HepG2 (cell line): ENCODE data around the gene RGS14. TPM values are rescaled to one million over a fixed set of nuclear protein-coding genes. Genes with fewer than 3 reads are reported as not detected.

Source experiments
- GABPA ChIP-seq, 2 experiments: IDR thresholded peaks; 2 replicates each; pipeline ENCODE4 v1.6.1; 2011 to 2016; ENCODE audit warnings: low read depth in 2 of 2, low read length in 1 of 2, missing biosample characterization in 1 of 2, missing genetic modification characterization in 1 of 2
- HMGXB3 ChIP-seq: sonication (generic); formaldehyde crosslinking; IDR thresholded peaks from 2 replicates; pipeline ENCODE4 v1.4.0; 2020; ENCODE audit warnings: missing genetic modification reagents, borderline replicate concordance
- NFATC3 ChIP-seq: sonication (generic); formaldehyde crosslinking; IDR thresholded peaks from 2 replicates; pipeline ENCODE4 v1.5.1; 2020; ENCODE audit warnings: mild to moderate bottlenecking, missing genetic modification reagents
- NFIC ChIP-seq: IDR thresholded peaks from 2 replicates; pipeline ENCODE4 v1.6.1; 2012; ENCODE audit warnings: mild to moderate bottlenecking, low read length, inconsistent platforms
- SMAD1 ChIP-seq: sonication (generic); formaldehyde crosslinking; IDR thresholded peaks from 2 replicates; pipeline ENCODE4 v1.4.0; 2020; ENCODE audit warnings: missing genetic modification reagents, low read depth, mild to moderate bottlenecking, borderline replicate concordance
- TBX2 ChIP-seq: sonication (generic); formaldehyde crosslinking; IDR thresholded peaks from 2 replicates; pipeline ENCODE4 v1.5.0; 2020; ENCODE audit warnings: missing genetic modification reagents, mild to moderate bottlenecking, borderline replicate concordance
- ZMAT3 ChIP-seq: sonication (generic); formaldehyde crosslinking; conservative IDR thresholded peaks from 2 replicates; pipeline ENCODE4 v1.7.0; 2021; ENCODE audit warnings: missing genetic modification reagents
- ZNF431 ChIP-seq: sonication (generic); formaldehyde crosslinking; IDR thresholded peaks from 2 replicates; pipeline ENCODE4 v1.9.0; 2022; ENCODE audit warnings: missing genetic modification reagents, low read depth, mild to moderate bottlenecking, borderline replicate concordance
- ZNF569 ChIP-seq: sonication (generic); formaldehyde crosslinking; IDR thresholded peaks from 2 replicates; pipeline ENCODE4 v1.5.0; 2020; ENCODE audit warnings: mild to moderate bottlenecking, missing genetic modification reagents, moderate library complexity, borderline replicate concordance
- polyA plus RNA-seq, 8 experiments: library from polyadenylated mRNA; depleted of rRNA in 3 of 8; stranded (reverse) in 7 of 8; unstranded in 1 of 8; fragments of >200 nt; fragmentation: Illumina TruSeq in 4 of 8; extraction: Trizol in 4 of 8; gene quantifications; 2 replicates each; pipeline versions ENCODE4 v1.2.1 to v1.2.3, GENCODE V29; 2011 to 2016; ENCODE audit warnings: low read depth in 4 of 8, missing spikeins in 1 of 8, mixed read lengths in 1 of 8; ENCODE audit not compliant: insufficient read depth in 1 of 8
- total RNA-seq, 5 experiments: library from RNA; depleted of rRNA; stranded (reverse); fragments of >200 nt; fragmentation: Illumina TruSeq; extraction: Trizol; gene quantifications; 2 replicates each; pipeline ENCODE4 v1.2.3, GENCODE V29; 2016; ENCODE audit warnings: low read depth in 1 of 5
- TF ChIP-seq, protein P1 (sequence below): sonication (generic); formaldehyde crosslinking; IDR thresholded peaks from 2 replicates; pipeline ENCODE4 v1.4.0; 2020; ENCODE audit warnings: missing genetic modification reagents, mild to moderate bottlenecking, borderline replicate concordance
- TF ChIP-seq, protein P2 (sequence below): sonication (generic); formaldehyde crosslinking; IDR thresholded peaks from 2 replicates; pipeline ENCODE4 v1.8.0; 2022; ENCODE audit warnings: missing genetic modification reagents, mild to moderate bottlenecking, moderate library complexity, borderline replicate concordance
- TF ChIP-seq, protein P3 (sequence below): IDR thresholded peaks from 2 replicates; pipeline ENCODE4 v1.4.0; 2020; ENCODE audit warnings: mild to moderate bottlenecking, missing genetic modification reagents
- TF ChIP-seq, protein P4 (sequence below): sonication (generic); formaldehyde crosslinking; IDR thresholded peaks from 2 replicates; pipeline ENCODE4 v1.4.0; 2020; ENCODE audit warnings: missing genetic modification reagents

Gene RGS14
- total and polyA plus RNA-seq, 2 of the 13 experiments (the other 11 are each of a cell fraction or from before 2014, with no cell fraction given), result 11.1 to 17.2 TPM

GRCh38 chr5:177311723-177312648 is 45.7 kb upstream of the RGS14 start, which contains the start of gene MXD3 (continued):
- no peak for TF ChIP-seq HMGXB3
- TF ChIP-seq GABPA (IDR thresholded peaks at IDR 0.05; ENCODE audit: low read depth, low read length), result no peak
- no peak for TF ChIP-seq GABPA (CRISPR knock-in tag; IDR thresholded peaks at IDR 0.05; ENCODE audit: low read depth)
- TF ChIP-seq TBX2 (CRISPR knock-in tag), result no peak
- TF ChIP-seq, protein P1, sequence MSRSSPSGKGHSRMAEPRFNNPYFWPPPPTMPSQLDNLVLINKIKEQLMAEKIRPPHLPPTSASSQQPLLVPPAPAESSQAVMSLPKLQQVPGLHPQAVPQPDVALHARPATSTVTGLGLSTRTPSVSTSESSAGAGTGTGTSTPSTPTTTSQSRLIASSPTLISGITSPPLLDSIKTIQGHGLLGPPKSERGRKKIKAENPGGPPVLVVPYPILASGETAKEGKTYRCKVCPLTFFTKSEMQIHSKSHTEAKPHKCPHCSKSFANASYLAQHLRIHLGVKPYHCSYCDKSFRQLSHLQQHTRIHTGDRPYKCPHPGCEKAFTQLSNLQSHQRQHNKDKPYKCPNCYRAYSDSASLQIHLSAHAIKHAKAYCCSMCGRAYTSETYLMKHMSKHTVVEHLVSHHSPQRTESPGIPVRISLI (CRISPR knock-in tag), result no peak
- TF ChIP-seq, protein P2, sequence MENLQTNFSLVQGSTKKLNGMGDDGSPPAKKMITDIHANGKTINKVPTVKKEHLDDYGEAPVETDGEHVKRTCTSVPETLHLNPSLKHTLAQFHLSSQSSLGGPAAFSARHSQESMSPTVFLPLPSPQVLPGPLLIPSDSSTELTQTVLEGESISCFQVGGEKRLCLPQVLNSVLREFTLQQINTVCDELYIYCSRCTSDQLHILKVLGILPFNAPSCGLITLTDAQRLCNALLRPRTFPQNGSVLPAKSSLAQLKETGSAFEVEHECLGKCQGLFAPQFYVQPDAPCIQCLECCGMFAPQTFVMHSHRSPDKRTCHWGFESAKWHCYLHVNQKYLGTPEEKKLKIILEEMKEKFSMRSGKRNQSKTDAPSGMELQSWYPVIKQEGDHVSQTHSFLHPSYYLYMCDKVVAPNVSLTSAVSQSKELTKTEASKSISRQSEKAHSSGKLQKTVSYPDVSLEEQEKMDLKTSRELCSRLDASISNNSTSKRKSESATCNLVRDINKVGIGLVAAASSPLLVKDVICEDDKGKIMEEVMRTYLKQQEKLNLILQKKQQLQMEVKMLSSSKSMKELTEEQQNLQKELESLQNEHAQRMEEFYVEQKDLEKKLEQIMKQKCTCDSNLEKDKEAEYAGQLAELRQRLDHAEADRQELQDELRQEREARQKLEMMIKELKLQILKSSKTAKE, result no peak
- no peak for TF ChIP-seq NFIC
- TF ChIP-seq ZNF431 (CRISPR knock-in tag), result no peak
- TF ChIP-seq ZMAT3 (CRISPR knock-in tag), result 0 out of 2 replicates have a peak, but pooled peaks have one; percentile 46
- 0 out of 2 replicates have a peak, but pooled peaks have one; percentile 68 for TF ChIP-seq ZNF569 (CRISPR knock-in tag)
- TF ChIP-seq NFATC3 (CRISPR knock-in tag), result no peak
- TF ChIP-seq, protein P3, sequence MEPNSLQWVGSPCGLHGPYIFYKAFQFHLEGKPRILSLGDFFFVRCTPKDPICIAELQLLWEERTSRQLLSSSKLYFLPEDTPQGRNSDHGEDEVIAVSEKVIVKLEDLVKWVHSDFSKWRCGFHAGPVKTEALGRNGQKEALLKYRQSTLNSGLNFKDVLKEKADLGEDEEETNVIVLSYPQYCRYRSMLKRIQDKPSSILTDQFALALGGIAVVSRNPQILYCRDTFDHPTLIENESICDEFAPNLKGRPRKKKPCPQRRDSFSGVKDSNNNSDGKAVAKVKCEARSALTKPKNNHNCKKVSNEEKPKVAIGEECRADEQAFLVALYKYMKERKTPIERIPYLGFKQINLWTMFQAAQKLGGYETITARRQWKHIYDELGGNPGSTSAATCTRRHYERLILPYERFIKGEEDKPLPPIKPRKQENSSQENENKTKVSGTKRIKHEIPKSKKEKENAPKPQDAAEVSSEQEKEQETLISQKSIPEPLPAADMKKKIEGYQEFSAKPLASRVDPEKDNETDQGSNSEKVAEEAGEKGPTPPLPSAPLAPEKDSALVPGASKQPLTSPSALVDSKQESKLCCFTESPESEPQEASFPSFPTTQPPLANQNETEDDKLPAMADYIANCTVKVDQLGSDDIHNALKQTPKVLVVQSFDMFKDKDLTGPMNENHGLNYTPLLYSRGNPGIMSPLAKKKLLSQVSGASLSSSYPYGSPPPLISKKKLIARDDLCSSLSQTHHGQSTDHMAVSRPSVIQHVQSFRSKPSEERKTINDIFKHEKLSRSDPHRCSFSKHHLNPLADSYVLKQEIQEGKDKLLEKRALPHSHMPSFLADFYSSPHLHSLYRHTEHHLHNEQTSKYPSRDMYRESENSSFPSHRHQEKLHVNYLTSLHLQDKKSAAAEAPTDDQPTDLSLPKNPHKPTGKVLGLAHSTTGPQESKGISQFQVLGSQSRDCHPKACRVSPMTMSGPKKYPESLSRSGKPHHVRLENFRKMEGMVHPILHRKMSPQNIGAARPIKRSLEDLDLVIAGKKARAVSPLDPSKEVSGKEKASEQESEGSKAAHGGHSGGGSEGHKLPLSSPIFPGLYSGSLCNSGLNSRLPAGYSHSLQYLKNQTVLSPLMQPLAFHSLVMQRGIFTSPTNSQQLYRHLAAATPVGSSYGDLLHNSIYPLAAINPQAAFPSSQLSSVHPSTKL (CRISPR knock-in tag), result 0 out of 2 replicates have a peak, but pooled peaks have one; percentile 6
- TF ChIP-seq, protein P4, sequence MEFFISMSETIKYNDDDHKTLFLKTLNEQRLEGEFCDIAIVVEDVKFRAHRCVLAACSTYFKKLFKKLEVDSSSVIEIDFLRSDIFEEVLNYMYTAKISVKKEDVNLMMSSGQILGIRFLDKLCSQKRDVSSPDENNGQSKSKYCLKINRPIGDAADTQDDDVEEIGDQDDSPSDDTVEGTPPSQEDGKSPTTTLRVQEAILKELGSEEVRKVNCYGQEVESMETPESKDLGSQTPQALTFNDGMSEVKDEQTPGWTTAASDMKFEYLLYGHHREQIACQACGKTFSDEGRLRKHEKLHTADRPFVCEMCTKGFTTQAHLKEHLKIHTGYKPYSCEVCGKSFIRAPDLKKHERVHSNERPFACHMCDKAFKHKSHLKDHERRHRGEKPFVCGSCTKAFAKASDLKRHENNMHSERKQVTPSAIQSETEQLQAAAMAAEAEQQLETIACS, result no peak
- TF ChIP-seq SMAD1 (CRISPR knock-in tag), result no peak
